Gastrocnemius medialis (tissue), 4 donors: ENCODE data around the gene MAP3K4. TPM values are rescaled to one million over a fixed set of nuclear protein-coding genes. Genes with fewer than 3 reads are reported as not detected.

Source experiments
- ATAC-seq, 2 donors: fragments of 150-250 bp; one replicate each; pipeline ENCODE4 v1.9.1; 2016
- DNase-seq, 2 donors: peaks; one replicate each; pipeline ENCODE4 v3.0.0-alpha.2; 2019
- H3K27ac ChIP-seq, 4 donors: fragments of 200-600 bp; sonication (generic); 1 replicate in 1 of 4; 2 replicates in 3 of 4; pipeline ENCODE4 v1.5.1; 2016 to 2018; ENCODE audit warnings: mild to moderate bottlenecking in 2 of 4, moderate library complexity in 1 of 4
- H3K27me3 ChIP-seq, 3 donors: fragments of 200-600 bp; sonication (generic) in 2 of 3; 1 replicate in 1 of 3; 2 replicates in 2 of 3; pipeline versions ENCODE4 v1.5.1 to v1.6.0; 2016 to 2019; ENCODE audit warnings: mild to moderate bottlenecking in 1 of 3, moderate library complexity in 1 of 3
- H3K36me3 ChIP-seq, 2 donors: fragments of 200-600 bp; sonication (generic) in 1 of 2; one replicate each; pipeline ENCODE4 v1.5.1; 2017 to 2018
- H3K4me1 ChIP-seq, 2 donors: fragments of 200-600 bp; sonication (generic) in 1 of 2; one replicate each; pipeline ENCODE4 v1.5.1; 2016 to 2017; ENCODE audit warnings: mild to moderate bottlenecking in 2 of 2
- H3K4me3 ChIP-seq, 4 donors: fragments of 200-600 bp; sonication (generic) in 3 of 4; 1 replicate in 1 of 4; 2 replicates in 3 of 4; pipeline ENCODE4 v1.5.1; 2016 to 2019; ENCODE audit warnings: mild to moderate bottlenecking in 2 of 4
- H3K9me3 ChIP-seq, 3 donors: fragments of 200-600 bp; sonication (generic) in 2 of 3; 1 replicate in 1 of 3; 2 replicates in 2 of 3; pipeline ENCODE4 v1.5.1; 2016 to 2019
- POLR2A ChIP-seq, 2 donors: fragments of 450-650 bp; IDR thresholded peaks; one replicate each; pipeline ENCODE4 v1.6.1; 2017; ENCODE audit warnings: antibody characterized with exemption in 2 of 2, mild to moderate bottlenecking in 2 of 2, moderate library complexity in 2 of 2
- in situ Hi-C, 4 donors: fragments of 200-750 bp; cut with MboI; loops; one replicate each; pipeline versions ENCODE4 v1.15.0 to v1.8.0; 2017; ENCODE audit warnings: low sequenced_read_pairs in 4 of 4
- intact Hi-C: fragments of 100-400 bp; cut with DNase I; formaldehyde crosslinking; loops from one replicate; pipeline ENCODE4 v1.15.1; 2023; ENCODE audit warnings: low total_unique reads
- total RNA-seq, 4 donors: library from RNA; depleted of rRNA; stranded (reverse); fragments of >200 nt; gene quantifications; one replicate each; pipeline versions ENCODE4 v1.1.0 to v1.2.3, GENCODE V29; 2016
- TF ChIP-seq, protein P1 (sequence below), 5 experiments: fragments of 450-650 bp in 3 of 5; fragments of 200-600 bp in 2 of 5; sonication (generic) in 2 of 5; IDR thresholded peaks in 4 of 5; conservative IDR thresholded peaks in 1 of 5; 1 replicate in 4 of 5; 2 replicates in 1 of 5; pipeline ENCODE4 v1.5.1; 2016 to 2019; ENCODE audit warnings: antibody characterized with exemption in 5 of 5, mild to moderate bottlenecking in 3 of 5, moderate library complexity in 3 of 5

Gene MAP3K4
- total RNA-seq, 4 donors from 2014 or later = 17.4 to 28.1 (median 23.6) TPM

DNA sequence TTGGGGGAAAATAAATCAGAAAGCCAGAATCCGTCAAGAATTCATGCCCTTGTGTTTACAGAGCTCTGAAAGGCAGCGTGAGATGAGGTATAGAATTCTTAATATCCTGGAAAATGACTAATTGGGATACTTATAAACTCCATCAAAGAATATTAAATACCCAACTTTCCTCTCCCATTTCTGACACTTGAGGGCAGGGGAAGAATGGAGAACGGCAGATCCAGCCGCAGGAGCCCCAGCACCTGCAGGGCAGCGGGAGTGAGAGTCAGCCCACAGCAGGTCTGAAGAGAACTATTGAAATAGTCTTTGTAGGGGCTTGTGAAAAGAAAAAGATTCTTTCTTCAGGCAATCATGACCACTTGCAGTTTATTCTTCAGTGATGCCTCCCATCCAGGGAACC, 175.1 kb downstream of the MAP3K4 start:
- Histone ChIP-seq H3K27me3 (no peaks in the 10 kb centered on the region), H3K4me1 (no peaks in the 10 kb centered on the region), H3K4me3 (no peak overlapping the region), H3K36me3 (no peaks in the 10 kb centered on the region), H3K27ac (no peak overlapping the region), H3K9me3 (no peaks in the 10 kb centered on the region)
- no peak for TF ChIP-seq POLR2A (IDR thresholded peaks at IDR 0.05)
- TF ChIP-seq, protein P1, sequence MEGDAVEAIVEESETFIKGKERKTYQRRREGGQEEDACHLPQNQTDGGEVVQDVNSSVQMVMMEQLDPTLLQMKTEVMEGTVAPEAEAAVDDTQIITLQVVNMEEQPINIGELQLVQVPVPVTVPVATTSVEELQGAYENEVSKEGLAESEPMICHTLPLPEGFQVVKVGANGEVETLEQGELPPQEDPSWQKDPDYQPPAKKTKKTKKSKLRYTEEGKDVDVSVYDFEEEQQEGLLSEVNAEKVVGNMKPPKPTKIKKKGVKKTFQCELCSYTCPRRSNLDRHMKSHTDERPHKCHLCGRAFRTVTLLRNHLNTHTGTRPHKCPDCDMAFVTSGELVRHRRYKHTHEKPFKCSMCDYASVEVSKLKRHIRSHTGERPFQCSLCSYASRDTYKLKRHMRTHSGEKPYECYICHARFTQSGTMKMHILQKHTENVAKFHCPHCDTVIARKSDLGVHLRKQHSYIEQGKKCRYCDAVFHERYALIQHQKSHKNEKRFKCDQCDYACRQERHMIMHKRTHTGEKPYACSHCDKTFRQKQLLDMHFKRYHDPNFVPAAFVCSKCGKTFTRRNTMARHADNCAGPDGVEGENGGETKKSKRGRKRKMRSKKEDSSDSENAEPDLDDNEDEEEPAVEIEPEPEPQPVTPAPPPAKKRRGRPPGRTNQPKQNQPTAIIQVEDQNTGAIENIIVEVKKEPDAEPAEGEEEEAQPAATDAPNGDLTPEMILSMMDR (IDR thresholded peaks at IDR 0.05 in 4 of 5, conservative IDR thresholded peaks at IDR 0.05 in 1 of 5) = no peak
- in situ Hi-C loops (no loop called here), intact Hi-C loops (no loop called here)
- DNase-seq (no peak), ATAC-seq (no peak)
